Measurements from ENCODE around the gene RNF208. TPM values are rescaled to one million over a fixed set of nuclear protein-coding genes. Genes with fewer than 3 reads are reported as not detected.

The RNF208 gene
- total and polyA plus RNA-seq, 2 of the 4 experiments (the other 2 are of a cell fraction), result 1.2 TPM; not detected in 1

- CTCF ChIA-PET, result no interaction called here
Measured at GRCh38 chr9:137271696-137272076, 49.6 kb upstream of the RNF208 start.

More at GRCh38 chr9:137271696-137272076, 49.6 kb upstream of the RNF208 start:
- Histone ChIP-seq H3K4me1 (ENCODE audit: control insufficient read depth, insufficient read depth, low read length) (peaks cover 15% of the 10 kb centered on the region), H2BK20ac (ENCODE audit: low read depth, low read length) (no peak overlapping the region), H3K23ac (ENCODE audit: low read depth, low read length) (no peak overlapping the region), H3K27ac (ENCODE audit: insufficient read depth, low read length) (no peak overlapping the region), H2BK120ac (ENCODE audit: low read depth, low read length) (no peak overlapping the region), H3K79me1 (ENCODE audit: low read depth in 1 of 2, low read length in 2 of 2) (peaks cover 13 to 72% of the 10 kb centered on the region in 2 experiments), H3K4me3 (ENCODE audit: insufficient read depth, low read depth, low read length) (no peak overlapping the region), H3K36me3 (ENCODE audit: control insufficient read depth, insufficient read depth, low read length) (peaks cover 46% of the 10 kb centered on the region), H2BK5ac (ENCODE audit: low read depth, low read length, poor library complexity, severe bottlenecking) (no peak overlapping the region), H4K5ac (ENCODE audit: low read depth, low read length) (no peak overlapping the region), H2AK9ac (replicated peaks; ENCODE audit: low read depth, low read length, poor library complexity) (peak overlapping the region; percentile 42), H2AK5ac (ENCODE audit: low read depth, low read length) (no peak overlapping the region), H2AFZ (replicated peaks; ENCODE audit: low read length, poor library complexity) (no peak overlapping the region), H3K9me3 (ENCODE audit: control insufficient read depth, insufficient read depth, low read length) (no peaks in the 10 kb centered on the region), H3K9me1 (ENCODE audit: insufficient read depth, low read length) (peaks cover 14% of the 10 kb centered on the region), H3K18ac (ENCODE audit: low read depth, low read length) (no peak overlapping the region), H4K91ac (ENCODE audit: insufficient read depth, low read depth, low read length) (no peak overlapping the region), H3K9ac (ENCODE audit: low read depth, low read length) (no peak overlapping the region), H4K20me1 (ENCODE audit: insufficient read depth, low read length) (peaks cover 29% of the 10 kb centered on the region), H3K4me2 (ENCODE audit: low read depth, low read length) (no peak overlapping the region), H3K4ac (ENCODE audit: low read depth, low read length) (no peak overlapping the region), H2BK15ac (ENCODE audit: low read depth, low read length) (no peak overlapping the region), H3K27me3 (ENCODE audit: control insufficient read depth, insufficient read depth, low read length) (no peaks in the 10 kb centered on the region), H3K14ac (replicated peaks; ENCODE audit: low read depth, low read length) (no peak overlapping the region), H4K8ac (ENCODE audit: low read depth in 2 of 2, low read length in 2 of 2) (no peak overlapping the region), H3K56ac (ENCODE audit: extremely low read depth, insufficient read depth, low read length) (no peak overlapping the region)
- ATAC-seq (ENCODE audit: low read depth), result no peak
- dilution Hi-C loops (cut with HindIII; ENCODE audit: low sequenced_read_pairs, unreplicated experiment), result no loop called here
- BruUV-seq (replicated peaks), result no TSS peak
- in situ Hi-C loops (cut with MboI; ENCODE audit: low sequenced_read_pairs), result no loop called here
- WGBS, 2 experiments (ENCODE audit: extremely low coverage in 2 of 2, insufficient read length in 1 of 2), result 30% methylated on average over 2 of the region's 3 CpGs; no CpG with 5 or more reads in 1 of the 2 experiments
- intact Hi-C loops (cut with micrococcal nuclease), result no loop called here
- DNase-seq, result no peak
- no peak for TF ChIP-seq NFE2L2 (IDR thresholded peaks at IDR 0.05; ENCODE audit: low read depth, low read length)
- TF ChIP-seq POLR2A (IDR thresholded peaks at IDR 0.05; ENCODE audit: low read depth, low read length), result no peak
- no peak for TF ChIP-seq ELK1 (IDR thresholded peaks at IDR 0.05; ENCODE audit: borderline replicate concordance, low read depth, low read length)
- no peak for TF ChIP-seq RCOR1 (IDR thresholded peaks at IDR 0.05; ENCODE audit: insufficient replicate concordance, low read length)
- TF ChIP-seq CEBPB (IDR thresholded peaks at IDR 0.05; ENCODE audit: low read depth, low read length), result no peak
- no peak for TF ChIP-seq BHLHE40 (IDR thresholded peaks at IDR 0.05; ENCODE audit: low read depth, low read length)
- no peak for TF ChIP-seq MXI1 (IDR thresholded peaks at IDR 0.05; ENCODE audit: borderline replicate concordance, low read depth, low read length)
- no peak for TF ChIP-seq CHD1 (IDR thresholded peaks at IDR 0.05; ENCODE audit: low read depth, low read length)
- TF ChIP-seq MAZ (IDR thresholded peaks at IDR 0.05; ENCODE audit: borderline replicate concordance, low read depth, low read length), result no peak
- no peak for TF ChIP-seq RAD21 (IDR thresholded peaks at IDR 0.05; ENCODE audit: low read length)
- TF ChIP-seq CTCF (conservative IDR thresholded peaks at IDR 0.05; ENCODE audit: low read depth, low read length), result no peak
- no peak for TF ChIP-seq MAFK (IDR thresholded peaks at IDR 0.05; ENCODE audit: low read depth, low read length)
- TF ChIP-seq FOS (IDR thresholded peaks at IDR 0.05; ENCODE audit: low read depth, low read length), result no peak
- POLR2A ChIA-PET (ENCODE audit: unreplicated experiment), result no interaction called here
